HG03432 (cell line): Measurements from ENCODE around the gene KRTAP12-2.
"Not testable (repeated sequence)": the region's sequence is repeated elsewhere in the genome, so short reads cannot be mapped to it uniquely, and the experiment has no call there.

ENCODE experiments used
- ATAC-seq: cut with Tn5 transposase; IDR thresholded peaks from one replicate; pipeline ENCODE4 v1.9.1; 2021; ENCODE audit warnings: mild to moderate bottlenecking, moderate library complexity; ENCODE audit not compliant: unreplicated experiment

Gene KRTAP12-2

GRCh38 chr21:44686000-44686781 lies 19.5 kb upstream of the KRTAP12-2 start:
- ATAC-seq = no peak

GRCh38 chr21:44685050-44685449 lies 18.3 kb upstream of the KRTAP12-2 start:
- ATAC-seq = not testable (repeated sequence)

DNA sequence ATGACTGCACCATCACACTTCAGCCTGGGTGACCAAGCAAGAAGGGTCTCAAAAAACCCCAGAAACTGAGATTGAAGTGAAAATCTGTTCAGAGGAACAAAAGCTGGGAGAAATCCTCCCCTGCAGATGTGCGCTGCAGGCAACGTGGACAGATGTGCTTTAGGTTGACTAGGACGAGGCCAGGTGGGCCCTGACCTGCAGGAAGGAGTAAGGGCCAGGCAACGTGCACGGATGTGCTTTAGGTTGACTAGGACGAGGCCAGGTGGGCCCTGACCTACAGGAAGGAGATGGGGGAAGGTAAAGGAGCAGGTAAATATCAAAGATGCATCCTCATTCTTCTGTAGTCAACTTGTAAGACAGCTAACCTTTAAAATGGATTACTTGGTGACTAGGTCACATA lies 17.8 kb upstream of the KRTAP12-2 start:
- no peak for ATAC-seq

DNA sequence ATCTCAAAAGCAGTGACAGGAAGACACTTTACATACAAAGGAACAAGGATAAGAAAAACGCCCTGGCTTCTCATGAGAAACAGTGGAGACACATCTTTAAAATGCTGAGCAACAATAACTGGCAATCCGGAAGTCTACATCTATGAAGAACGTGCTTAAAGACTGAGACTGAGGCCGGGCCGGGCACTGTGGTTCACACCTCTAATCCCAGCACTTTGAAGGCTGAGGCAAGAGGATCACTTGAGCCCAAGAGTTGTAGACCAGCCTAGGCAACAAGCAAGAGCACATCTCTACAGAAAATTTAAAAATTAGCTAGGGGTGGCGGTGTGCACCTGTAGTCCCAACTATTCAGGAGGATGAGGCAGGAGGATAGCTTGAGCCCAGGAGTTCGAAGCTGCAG lies 17.4 kb upstream of the KRTAP12-2 start:
- no peak for ATAC-seq

DNA sequence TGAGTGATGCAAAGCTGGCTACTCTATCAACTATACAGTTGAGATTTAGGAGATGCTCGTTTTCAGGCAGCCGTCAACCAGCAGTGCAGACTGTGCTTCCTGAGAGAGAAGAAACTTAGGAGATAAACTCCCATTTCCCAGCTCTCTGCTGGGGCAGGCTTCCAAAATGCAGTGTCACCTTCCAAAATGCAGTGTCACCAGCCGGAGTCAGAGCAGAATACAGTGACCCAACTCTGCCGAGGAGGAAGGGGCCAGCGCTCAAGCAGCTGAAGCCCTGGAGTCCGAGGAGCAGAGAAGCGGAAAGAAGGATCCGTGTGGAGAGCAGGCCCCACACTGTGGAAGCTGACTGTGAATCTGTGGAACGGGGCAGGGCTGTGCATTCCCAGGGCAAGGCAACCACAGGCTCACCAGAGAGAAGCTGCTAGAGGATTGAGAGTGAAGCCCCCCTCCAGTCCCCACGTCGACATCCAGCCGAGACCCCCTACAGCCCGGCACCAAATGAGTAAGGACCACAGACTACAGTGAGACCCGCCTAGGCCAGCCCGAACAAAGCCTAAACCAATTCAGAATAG lies 15.9 kb upstream of the KRTAP12-2 start:
- no peak for ATAC-seq

DNA sequence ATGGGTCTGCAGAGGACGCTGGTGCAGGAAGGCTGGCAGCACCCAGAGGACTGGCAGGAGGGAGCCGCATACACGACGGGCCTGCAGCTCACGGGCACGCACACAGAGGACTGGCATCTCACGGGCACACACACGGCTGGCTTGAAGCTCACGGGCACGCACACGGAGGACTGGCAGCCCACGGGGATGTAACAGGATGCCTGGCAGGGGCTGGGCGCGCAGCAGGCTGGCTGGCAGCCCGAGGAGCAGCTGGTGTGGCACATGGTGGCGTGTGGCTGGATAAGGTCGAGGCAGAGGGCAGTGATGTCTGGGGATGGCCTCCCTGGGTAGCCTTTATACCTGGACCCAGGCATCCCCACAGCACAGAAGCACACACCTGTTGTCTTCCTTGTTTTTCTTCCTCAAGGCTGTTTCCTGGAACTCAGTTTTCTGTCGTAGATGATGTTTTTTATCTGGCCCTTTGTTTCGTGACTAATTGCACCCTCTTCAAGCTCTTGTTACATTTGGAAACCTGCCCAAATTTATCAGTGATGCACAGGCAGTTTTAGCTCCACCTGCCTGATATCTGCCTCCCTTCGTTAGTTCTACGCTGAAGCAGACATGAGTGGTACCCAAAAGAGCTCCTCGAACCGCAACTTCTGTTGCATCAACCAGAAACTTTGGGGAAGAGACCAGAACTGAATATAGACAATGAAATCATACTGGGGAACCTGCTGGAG lies 15.3 kb upstream of the KRTAP12-2 start, which contains the start of gene KRTAP12-1:
Gene KRTAP12-1, minus strand, starts transcription at position 303 of the 719 bp plus-strand sequence. Its CDS starts 40 bp downstream, at position 263.
- ATAC-seq = no peak

- ATAC-seq = no peak
Observed at GRCh38 chr21:44681152-44681551, 14.4 kb upstream of the KRTAP12-2 start.

GRCh38 chr21:44677881-44678280 lies 11.2 kb upstream of the KRTAP12-2 start:
- no peak for ATAC-seq

DNA sequence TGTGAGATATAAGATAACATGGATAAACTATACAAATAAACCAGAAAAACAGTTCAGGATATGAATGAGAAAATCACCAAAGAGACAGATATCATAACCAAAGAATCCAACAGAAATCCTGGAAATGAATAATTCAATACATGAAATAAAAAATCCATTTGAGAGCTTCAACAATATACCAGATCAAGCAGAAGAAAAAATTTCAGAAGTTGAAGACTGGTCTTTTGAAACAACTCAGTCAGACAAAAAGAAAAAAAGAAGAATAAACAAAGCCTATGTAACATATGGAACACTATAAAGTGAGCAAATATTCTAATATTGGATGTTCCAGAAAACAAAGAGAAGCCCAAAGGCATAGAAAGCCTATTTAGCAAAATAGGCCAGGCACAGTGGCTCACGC lies 5.2 kb upstream of the KRTAP12-2 start:
- ATAC-seq = no peak

DNA sequence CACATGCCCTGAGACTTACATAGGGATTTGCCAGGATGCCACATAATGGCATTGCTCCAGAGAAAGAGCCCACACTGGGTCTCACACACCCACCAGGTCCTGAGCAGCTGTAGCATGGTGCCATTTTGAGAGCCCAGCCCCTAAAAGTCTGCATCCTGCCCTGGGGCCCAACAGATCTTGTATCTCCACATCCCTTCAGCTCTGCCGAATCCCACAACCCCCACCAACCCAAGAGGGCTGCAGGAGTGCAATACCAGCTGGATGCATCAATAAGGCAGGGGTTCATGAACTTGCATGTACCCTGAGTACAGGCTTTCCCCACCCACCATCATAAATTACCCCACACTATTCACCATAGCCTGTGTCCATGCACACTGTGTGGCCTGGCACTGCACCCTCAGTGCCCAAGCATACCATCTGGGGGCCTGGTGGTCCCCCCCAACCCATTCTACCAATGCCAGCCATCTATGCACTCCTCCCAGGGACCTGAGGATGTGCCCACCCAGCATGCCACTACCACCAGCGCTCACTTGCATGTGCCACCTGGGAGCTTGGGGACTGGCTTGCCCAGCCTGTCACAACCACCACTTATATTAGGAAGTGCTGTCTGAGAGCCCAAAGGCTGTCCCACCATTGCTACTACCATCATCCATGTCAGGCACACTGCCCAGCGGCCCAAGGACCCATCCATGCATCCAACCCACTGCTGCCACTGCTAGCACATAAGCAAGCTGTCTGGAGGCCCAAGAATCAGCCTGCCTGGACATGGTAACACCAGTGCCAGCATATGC lies 4.1 kb upstream of the KRTAP12-2 start:
- ATAC-seq = no peak

- no peak for ATAC-seq
Observed at GRCh38 chr21:44667612-44668011, 885 bp upstream of the KRTAP12-2 start.

GRCh38 chr21:44664691-44665090 lies 2.0 kb downstream of the KRTAP12-2 start:
- no peak for ATAC-seq

GRCh38 chr21:44661567-44661966 lies 5.2 kb downstream of the KRTAP12-2 start:
- not testable (repeated sequence) for ATAC-seq

- ATAC-seq = no peak
Observed at GRCh38 chr21:44658913-44659595, 7.7 kb downstream of the KRTAP12-2 start.

DNA sequence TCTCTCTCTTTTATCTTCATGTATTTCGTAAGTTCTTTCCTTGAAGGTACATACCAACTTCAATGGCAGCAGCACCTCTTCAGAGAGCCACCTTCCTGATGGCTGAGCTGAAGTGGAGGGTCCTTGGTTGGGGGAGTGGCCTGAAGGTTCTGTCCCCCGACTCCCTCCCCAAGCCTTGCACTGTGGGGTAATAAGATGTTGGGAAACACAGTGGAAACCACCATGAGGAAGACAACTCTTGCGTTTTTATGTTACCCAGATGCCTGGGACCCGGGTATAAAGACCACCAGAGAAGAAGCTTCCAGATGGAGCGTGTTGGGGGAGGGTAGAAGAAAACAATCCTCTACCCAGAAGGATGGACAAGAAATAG lies 8.2 kb downstream of the KRTAP12-2 start:
- no peak for ATAC-seq

- no peak for ATAC-seq
Observed at GRCh38 chr21:44657635-44658540, 8.8 kb downstream of the KRTAP12-2 start, which contains the start of gene KRTAP12-3. TSS of gene KRTAP12-3 (plus strand) at chr21:44657932. CDS start at chr21:44657980, 48 bp downstream.

GRCh38 chr21:44656868-44657267 lies 9.9 kb downstream of the KRTAP12-2 start:
- no peak for ATAC-seq

DNA sequence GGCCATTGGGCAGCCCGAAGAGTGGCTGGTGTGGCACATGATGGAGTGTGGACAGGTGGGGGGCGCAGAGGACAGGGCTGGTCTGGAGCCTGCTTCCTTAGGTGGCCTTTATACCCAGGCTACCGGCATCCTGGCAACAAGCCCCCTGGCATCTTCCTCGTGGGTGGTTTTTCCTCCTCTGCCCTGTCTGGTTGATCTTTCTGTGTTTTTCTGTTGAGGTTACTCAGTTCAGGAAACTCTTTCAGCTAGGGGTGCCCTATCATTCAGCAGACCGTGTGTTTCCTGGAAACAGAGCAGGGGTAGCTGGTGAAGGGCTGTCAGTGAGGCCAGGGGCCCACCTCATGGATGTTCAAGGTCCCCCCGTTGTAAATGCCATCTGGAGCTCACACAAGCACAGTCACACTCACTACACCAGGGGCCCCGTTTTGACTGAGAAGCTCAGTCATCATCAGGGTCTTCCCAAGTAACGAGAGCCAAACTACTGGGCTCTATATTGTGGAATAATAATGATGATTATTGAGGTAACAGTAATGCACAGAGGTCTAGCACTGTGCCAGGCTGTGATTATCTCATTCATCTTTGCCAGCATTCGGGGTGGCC lies 12.1 kb downstream of the KRTAP12-2 start, which contains the start of gene KRTAP12-4:
Gene KRTAP12-4, minus strand, starts transcription at position 84 of the 600 bp plus-strand sequence. Its CDS starts 45 bp downstream, at position 39.
- ATAC-seq = no peak
